Measurements from ENCODE around the gene HOXD1. TPM values are rescaled to one million over a fixed set of nuclear protein-coding genes. Genes with fewer than 3 reads are reported as not detected.

Gene HOXD1
- total and polyA plus RNA-seq, 2 of the 4 experiments (the other 2 are of a cell fraction) = not detected

DNA sequence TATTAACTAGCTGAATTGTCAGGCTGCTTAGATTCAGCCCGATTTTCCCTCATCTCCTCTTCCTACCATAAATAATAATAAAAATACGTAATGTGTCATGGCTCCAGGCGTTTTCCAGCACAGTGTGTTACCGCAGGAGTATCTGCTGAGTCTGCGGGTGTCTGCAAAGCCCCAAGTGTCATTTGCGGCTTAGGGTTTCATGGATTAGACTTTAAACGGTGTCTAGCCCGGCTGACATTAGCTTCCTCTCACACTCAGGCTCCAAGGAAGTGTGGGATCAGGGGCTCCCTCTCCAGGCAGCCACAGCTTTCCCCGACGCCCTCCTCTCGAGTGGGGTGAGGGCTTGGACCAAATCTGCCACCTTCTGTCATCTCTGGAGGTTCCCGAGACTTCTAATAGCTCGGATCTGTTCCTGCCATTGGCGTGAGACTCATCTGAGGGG is 14.1 kb upstream of the HOXD1 start:
- Histone ChIP-seq H4K91ac (ENCODE audit: insufficient read depth, low read depth, low read length) (no peak overlapping the region), H4K20me1 (ENCODE audit: insufficient read depth, low read length) (no peaks in the 10 kb centered on the region), H3K56ac (ENCODE audit: extremely low read depth, insufficient read depth, low read length) (no peak overlapping the region), H3K14ac (replicated peaks; ENCODE audit: low read depth, low read length) (no peak overlapping the region), H3K4me1 (ENCODE audit: control insufficient read depth, insufficient read depth, low read length) (no peaks in the 10 kb centered on the region), H2AFZ (replicated peaks; ENCODE audit: low read length, poor library complexity) (peak overlapping the region; percentile 23), H3K23ac (ENCODE audit: low read depth, low read length) (no peak overlapping the region), H3K79me1 (ENCODE audit: low read depth in 1 of 2, low read length in 2 of 2) (no peaks in the 10 kb centered on the region), H2AK9ac (replicated peaks; ENCODE audit: low read depth, low read length, poor library complexity) (no peak overlapping the region), H2BK15ac (ENCODE audit: low read depth, low read length) (no peak overlapping the region), H3K27ac (ENCODE audit: insufficient read depth, low read length) (no peak overlapping the region), H3K9me1 (ENCODE audit: insufficient read depth, low read length) (no peaks in the 10 kb centered on the region), H3K18ac (ENCODE audit: low read depth, low read length) (no peak overlapping the region), H2BK120ac (ENCODE audit: low read depth, low read length) (no peak overlapping the region), H3K4ac (ENCODE audit: low read depth, low read length) (no peak overlapping the region), H3K27me3 (ENCODE audit: control insufficient read depth, insufficient read depth, low read length) (peaks cover 88% of the 10 kb centered on the region), H3K4me2 (ENCODE audit: low read depth, low read length) (no peak overlapping the region), H2AK5ac (ENCODE audit: low read depth, low read length) (no peak overlapping the region), H3K36me3 (ENCODE audit: control insufficient read depth, insufficient read depth, low read length) (no peaks in the 10 kb centered on the region), H4K8ac (ENCODE audit: low read depth in 2 of 2, low read length in 2 of 2) (no peak overlapping the region), H2BK20ac (ENCODE audit: low read depth, low read length) (no peak overlapping the region), H3K4me3 (ENCODE audit: insufficient read depth, low read depth, low read length) (no peak overlapping the region), H3K9ac (ENCODE audit: low read depth, low read length) (no peak overlapping the region), H3K9me3 (ENCODE audit: control insufficient read depth, insufficient read depth, low read length) (peaks cover 10% of the 10 kb centered on the region), H2BK5ac (ENCODE audit: low read depth, low read length, poor library complexity, severe bottlenecking) (no peak overlapping the region), H4K5ac (ENCODE audit: low read depth, low read length) (no peak overlapping the region)
- no peak for TF ChIP-seq CHD1 (IDR thresholded peaks at IDR 0.05; ENCODE audit: low read depth, low read length)
- no peak for TF ChIP-seq CEBPB (IDR thresholded peaks at IDR 0.05; ENCODE audit: low read depth, low read length)
- TF ChIP-seq NFE2L2 (IDR thresholded peaks at IDR 0.05; ENCODE audit: low read depth, low read length) = no peak
- TF ChIP-seq, protein P1, sequence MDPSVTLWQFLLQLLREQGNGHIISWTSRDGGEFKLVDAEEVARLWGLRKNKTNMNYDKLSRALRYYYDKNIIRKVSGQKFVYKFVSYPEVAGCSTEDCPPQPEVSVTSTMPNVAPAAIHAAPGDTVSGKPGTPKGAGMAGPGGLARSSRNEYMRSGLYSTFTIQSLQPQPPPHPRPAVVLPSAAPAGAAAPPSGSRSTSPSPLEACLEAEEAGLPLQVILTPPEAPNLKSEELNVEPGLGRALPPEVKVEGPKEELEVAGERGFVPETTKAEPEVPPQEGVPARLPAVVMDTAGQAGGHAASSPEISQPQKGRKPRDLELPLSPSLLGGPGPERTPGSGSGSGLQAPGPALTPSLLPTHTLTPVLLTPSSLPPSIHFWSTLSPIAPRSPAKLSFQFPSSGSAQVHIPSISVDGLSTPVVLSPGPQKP (IDR thresholded peaks at IDR 0.05; ENCODE audit: borderline replicate concordance, low read depth, low read length) = no peak
- TF ChIP-seq RAD21 (IDR thresholded peaks at IDR 0.05; ENCODE audit: low read length) = no peak
- TF ChIP-seq FOS (IDR thresholded peaks at IDR 0.05; ENCODE audit: low read depth, low read length) = no peak
- TF ChIP-seq POLR2A (IDR thresholded peaks at IDR 0.05; ENCODE audit: low read depth, low read length) = no peak
- no peak for TF ChIP-seq RCOR1 (IDR thresholded peaks at IDR 0.05; ENCODE audit: insufficient replicate concordance, low read length)
- WGBS, 2 experiments (ENCODE audit: extremely low coverage in 2 of 2, insufficient read length in 1 of 2) = no CpG with 5 or more reads among the region's 14 CpGs
- POLR2A ChIA-PET (ENCODE audit: unreplicated experiment) = no interaction called here
- no TSS peak for BruUV-seq (replicated peaks)
- intact Hi-C loops (cut with micrococcal nuclease) (no loop called here), in situ Hi-C loops (cut with MboI; ENCODE audit: low sequenced_read_pairs) (no loop called here), dilution Hi-C loops (cut with HindIII; ENCODE audit: low sequenced_read_pairs, unreplicated experiment) (no loop called here)
- ATAC-seq (ENCODE audit: low read depth) (no peak), DNase-seq (no peak)
- CTCF ChIA-PET = no interaction called here

Data from IMR-90 (cell line).